Keratinocyte (primary cell): Measurements from ENCODE around the gene ADGRA1. TPM values are rescaled to one million over a fixed set of nuclear protein-coding genes. Genes with fewer than 3 reads are reported as not detected.

ENCODE experiments used
- DNase-seq: peaks from one replicate; pipeline ENCODE4 v3.0.0-alpha.2; 2011; ENCODE audit warnings: low read depth, missing footprints, low spot score
- FAIRE-seq: peaks from 2 replicates; lab custom pipeline; 2011; peaks lifted over from hg19 to GRCh38; lab: Jason Lieb, UNC
- H2AFZ ChIP-seq: 2 replicates; pipeline ENCODE4 v1.6.0; 2012; ENCODE audit warnings: low read length, control low read depth, inconsistent platforms; ENCODE audit not compliant: control insufficient read depth
- H3K27ac ChIP-seq: 2 replicates; pipeline ENCODE4 v1.5.1; 2011; ENCODE audit warnings: low read length; ENCODE audit not compliant: control insufficient read depth, insufficient read depth
- H3K27me3 ChIP-seq: 3 replicates; pipeline ENCODE4 v1.6.0; 2011; ENCODE audit warnings: low read length; ENCODE audit not compliant: control insufficient read depth, insufficient read depth; ENCODE audit errors: extremely low read depth
- H3K36me3 ChIP-seq, 2 experiments: 2 replicates in 1 of 2; 3 replicates in 1 of 2; pipeline ENCODE4 v1.5.1; 2011; ENCODE audit warnings: low read length in 2 of 2, mild to moderate bottlenecking in 1 of 2; ENCODE audit not compliant: control insufficient read depth in 2 of 2, insufficient read depth in 2 of 2; ENCODE audit errors: extremely low read depth in 1 of 2
- H3K4me1 ChIP-seq: 3 replicates; pipeline ENCODE4 v1.5.1; 2011; ENCODE audit warnings: low read length; ENCODE audit not compliant: control insufficient read depth, insufficient read depth; ENCODE audit errors: extremely low read depth
- H3K4me2 ChIP-seq: 3 replicates; pipeline ENCODE4 v1.6.0; 2011; ENCODE audit warnings: low read depth, low read length; ENCODE audit not compliant: control insufficient read depth, insufficient read depth; ENCODE audit errors: extremely low read depth
- H3K4me3 ChIP-seq, 3 experiments: fragments of 200-600 bp in 1 of 3; sonication (generic) in 1 of 3; 2 replicates in 2 of 3; 3 replicates in 1 of 3; pipeline ENCODE4 v1.5.1; 2011 to 2016; ENCODE audit warnings: low read length in 3 of 3, mild to moderate bottlenecking in 3 of 3, control low read depth in 2 of 3, inconsistent platforms in 1 of 3, low read depth in 1 of 3, mixed read lengths in 1 of 3, mixed run types in 1 of 3, moderate library complexity in 1 of 3; ENCODE audit not compliant: control insufficient read depth in 2 of 3, insufficient read depth in 2 of 3; ENCODE audit errors: extremely low read depth in 1 of 3
- H3K79me2 ChIP-seq: 2 replicates; pipeline ENCODE4 v1.6.0; 2012; ENCODE audit warnings: low read length; ENCODE audit not compliant: control insufficient read depth, insufficient read depth
- H3K9ac ChIP-seq: 3 replicates; pipeline ENCODE4 v1.6.0; 2011; ENCODE audit warnings: low read length; ENCODE audit not compliant: control insufficient read depth, insufficient read depth; ENCODE audit errors: extremely low read depth
- H3K9me1 ChIP-seq: 3 replicates; pipeline ENCODE4 v1.6.0; 2011; ENCODE audit warnings: low read length; ENCODE audit not compliant: control insufficient read depth, insufficient read depth; ENCODE audit errors: extremely low read depth
- H3K9me3 ChIP-seq: 2 replicates; pipeline ENCODE4 v1.5.1; 2012; ENCODE audit warnings: low read depth, low read length; ENCODE audit not compliant: control insufficient read depth
- H4K20me1 ChIP-seq: 3 replicates; pipeline ENCODE4 v1.6.0; 2011; ENCODE audit warnings: low read length; ENCODE audit not compliant: control insufficient read depth, insufficient read depth; ENCODE audit errors: extremely low read depth
- EZH2 ChIP-seq: IDR thresholded peaks from one replicate; pipeline ENCODE4 v1.6.1; 2012; ENCODE audit warnings: inconsistent platforms, mild to moderate bottlenecking, low read length, moderate library complexity
- dilution Hi-C: fragments of 300-500 bp; cut with MboI; formaldehyde crosslinking; loops from one replicate; pipeline ENCODE4 v1.7.0; 2020; ENCODE audit warnings: low sequenced_read_pairs; ENCODE audit not compliant: extremely low pct_ligation_motif_present
- polyA plus RNA-seq, 5 experiments: library from polyadenylated mRNA; depleted of rRNA in 3 of 5; stranded (reverse) in 3 of 5; stranded (forward) in 1 of 5; unstranded in 1 of 5; fragments of >200 nt; gene quantifications; 1 replicate in 1 of 5; 2 replicates in 3 of 5; 3 replicates in 1 of 5; pipeline versions ENCODE4 v1.2.1 to v1.2.3, GENCODE V29; 2011 to 2012; ENCODE audit warnings: missing spikeins in 2 of 5, low read depth in 1 of 5, low replicate concordance in 1 of 5
- TF ChIP-seq, protein P1 (sequence below), 3 experiments: IDR thresholded peaks in 1 of 3; conservative IDR thresholded peaks in 1 of 3; optimal IDR thresholded peaks in 1 of 3; 2 replicates in 2 of 3; 3 replicates in 1 of 3; pipeline versions ENCODE3 to v1.5.1; 2011; ENCODE audit warnings: low read length in 3 of 3, mild to moderate bottlenecking in 3 of 3, moderate library complexity in 2 of 3, control low read depth in 1 of 3, inconsistent platforms in 1 of 3; ENCODE audit not compliant: insufficient read depth in 2 of 3; ENCODE audit errors: extremely low read depth in 1 of 3

Gene ADGRA1
- polyA plus RNA-seq, 1 donor (not counting 4 experiments of a cell fraction or from before 2014, with no cell fraction given) = not detected

DNA sequence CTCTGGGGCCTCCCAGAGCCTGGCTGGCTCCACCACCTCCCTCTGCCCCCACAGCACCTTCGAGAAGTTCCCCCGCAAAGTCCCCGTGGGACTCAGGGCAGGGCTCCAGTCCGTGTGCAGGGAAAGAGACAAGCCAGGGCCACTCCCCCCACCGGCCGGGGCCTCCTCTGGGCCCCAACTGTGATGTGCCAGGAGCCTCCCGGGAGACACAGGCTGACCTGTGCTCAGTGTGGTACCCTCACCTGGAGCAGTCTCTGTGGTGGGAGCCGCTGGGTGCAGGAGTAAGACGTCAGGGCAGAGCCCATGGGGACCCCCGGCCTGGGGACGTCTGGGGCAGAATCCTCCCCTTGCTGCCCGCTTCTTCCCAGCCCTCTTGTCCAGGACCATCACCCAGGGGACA is 1.5 kb upstream of the ADGRA1 start:
- H3K27me3 ChIP-seq = peaks cover 50% of the 10 kb centered on the region
- no peak overlapping the region for H3K27ac ChIP-seq
- H3K9ac ChIP-seq = no peak overlapping the region
- dilution Hi-C loops = no loop called here
- peaks cover 4% of the 10 kb centered on the region for H3K9me3 ChIP-seq
- H3K36me3 ChIP-seq = no peaks in the 10 kb centered on the region
- H2AFZ ChIP-seq = no peak overlapping the region
- H3K79me2 ChIP-seq = no peaks in the 10 kb centered on the region
- no peak for TF ChIP-seq EZH2
- TF ChIP-seq, protein P1, sequence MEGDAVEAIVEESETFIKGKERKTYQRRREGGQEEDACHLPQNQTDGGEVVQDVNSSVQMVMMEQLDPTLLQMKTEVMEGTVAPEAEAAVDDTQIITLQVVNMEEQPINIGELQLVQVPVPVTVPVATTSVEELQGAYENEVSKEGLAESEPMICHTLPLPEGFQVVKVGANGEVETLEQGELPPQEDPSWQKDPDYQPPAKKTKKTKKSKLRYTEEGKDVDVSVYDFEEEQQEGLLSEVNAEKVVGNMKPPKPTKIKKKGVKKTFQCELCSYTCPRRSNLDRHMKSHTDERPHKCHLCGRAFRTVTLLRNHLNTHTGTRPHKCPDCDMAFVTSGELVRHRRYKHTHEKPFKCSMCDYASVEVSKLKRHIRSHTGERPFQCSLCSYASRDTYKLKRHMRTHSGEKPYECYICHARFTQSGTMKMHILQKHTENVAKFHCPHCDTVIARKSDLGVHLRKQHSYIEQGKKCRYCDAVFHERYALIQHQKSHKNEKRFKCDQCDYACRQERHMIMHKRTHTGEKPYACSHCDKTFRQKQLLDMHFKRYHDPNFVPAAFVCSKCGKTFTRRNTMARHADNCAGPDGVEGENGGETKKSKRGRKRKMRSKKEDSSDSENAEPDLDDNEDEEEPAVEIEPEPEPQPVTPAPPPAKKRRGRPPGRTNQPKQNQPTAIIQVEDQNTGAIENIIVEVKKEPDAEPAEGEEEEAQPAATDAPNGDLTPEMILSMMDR (optimal IDR thresholded peaks at IDR 0.05 in 1 of 3, IDR thresholded peaks at IDR 0.05 in 1 of 3, conservative IDR thresholded peaks at IDR 0.05 in 1 of 3; ENCODE audit: extremely low read depth in 1 of 3, insufficient read depth in 2 of 3, low read length in 3 of 3) = no peak
- H3K4me1 ChIP-seq = no peaks in the 10 kb centered on the region
- H3K9me1 ChIP-seq = no peaks in the 10 kb centered on the region
- no peaks in the 10 kb centered on the region for H4K20me1 ChIP-seq
- DNase-seq (no peak), FAIRE-seq (no peak)
- H3K4me3 ChIP-seq = no peak overlapping the region
- no peak overlapping the region for H3K4me2 ChIP-seq

DNA sequence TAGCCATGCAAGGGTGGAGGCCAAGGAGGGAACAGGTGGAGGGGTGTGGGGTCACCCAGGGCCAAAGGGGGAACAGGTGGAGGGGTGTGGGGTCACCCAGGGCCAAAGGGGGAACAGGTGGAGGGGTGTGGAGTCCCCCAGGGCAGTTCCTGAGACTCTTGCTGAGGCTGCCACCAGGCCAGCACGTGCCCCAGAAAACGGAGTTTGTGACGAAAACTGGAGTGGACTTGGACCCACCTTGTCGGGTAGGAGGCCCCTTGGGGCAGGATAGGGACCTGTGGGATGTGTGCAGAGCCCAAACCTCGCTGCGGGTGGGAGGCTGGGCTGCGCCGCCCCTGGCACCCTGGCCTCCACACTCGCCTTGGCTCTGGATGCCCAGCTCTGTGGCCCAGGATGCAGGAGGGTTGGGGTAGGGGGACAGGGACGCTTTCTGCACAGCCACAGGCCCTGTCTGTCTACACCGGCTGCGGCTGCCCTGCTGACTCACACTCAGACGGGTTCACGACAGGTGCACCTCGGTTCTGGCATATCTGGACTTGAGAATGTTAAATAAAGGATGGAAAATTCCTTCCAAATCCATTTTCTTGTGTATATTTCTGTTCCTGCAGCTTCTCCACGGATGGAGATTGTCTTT is 562 bp upstream of the ADGRA1 start:
- TF ChIP-seq EZH2 = peak; percentile 58
- TF ChIP-seq, protein P1 (optimal IDR thresholded peaks at IDR 0.05 in 1 of 3, IDR thresholded peaks at IDR 0.05 in 1 of 3, conservative IDR thresholded peaks at IDR 0.05 in 1 of 3; ENCODE audit: extremely low read depth in 1 of 3, insufficient read depth in 2 of 3, low read length in 3 of 3) = no peak
- Histone ChIP-seq H3K36me3 (no peaks in the 10 kb centered on the region), H3K4me1 (no peaks in the 10 kb centered on the region), H3K27ac (no peak overlapping the region), H2AFZ (no peak overlapping the region), H4K20me1 (no peaks in the 10 kb centered on the region), H3K4me3 (no peak overlapping the region), H3K4me2 (no peak overlapping the region), H3K27me3 (peaks cover 56% of the 10 kb centered on the region), H3K79me2 (no peaks in the 10 kb centered on the region), H3K9ac (no peak overlapping the region), H3K9me3 (peaks cover 2% of the 10 kb centered on the region), H3K9me1 (no peaks in the 10 kb centered on the region)
- FAIRE-seq = no peak
- dilution Hi-C loops = no loop called here
- DNase-seq = no peak
